GM20000 (cell line): Measurements from ENCODE around the gene CR1L.

ENCODE experiments used
- DNase-seq: peaks from one replicate; pipeline ENCODE4 v3.0.0; 2012; ENCODE audit warnings: low spot score
- TF ChIP-seq, protein P1 (sequence below): IDR thresholded peaks from 2 replicates; pipeline ENCODE4 v1.5.1; 2012; ENCODE audit warnings: mild to moderate bottlenecking, control low read depth; ENCODE audit errors: extremely low read depth, missing control alignments

The CR1L gene

DNA sequence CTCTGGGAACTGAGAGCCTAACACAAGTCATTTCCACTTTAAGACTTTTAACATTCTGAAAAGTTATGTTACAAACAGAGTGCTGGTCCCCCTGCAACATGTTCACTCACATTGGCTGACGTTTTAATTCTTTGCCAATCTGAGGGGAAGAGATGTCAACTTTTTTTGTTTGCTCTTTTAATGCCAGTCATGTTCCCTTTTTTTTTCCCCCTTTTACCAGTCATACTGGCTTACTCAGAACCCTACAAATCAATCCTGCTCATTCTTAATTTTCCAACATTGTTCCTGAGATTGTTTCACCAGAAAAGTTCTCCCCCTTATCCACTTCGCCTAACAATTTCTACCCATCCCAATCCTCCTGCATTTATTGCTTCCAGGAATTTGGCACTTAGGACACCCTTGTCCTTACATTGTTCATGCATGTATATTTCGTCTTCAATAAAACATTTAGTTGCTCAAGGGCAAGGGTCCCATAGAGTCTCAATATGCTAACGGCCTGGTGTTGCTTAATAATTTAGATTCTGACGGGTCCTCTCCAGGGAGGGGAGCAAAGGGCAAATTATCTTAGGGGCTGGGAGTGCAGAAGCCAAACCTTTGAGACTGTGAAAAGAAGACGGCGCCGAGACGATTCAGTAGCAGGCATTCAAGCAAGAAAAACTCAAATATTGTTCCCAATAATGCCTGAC is 624 bp upstream of the CR1L start:
- TF ChIP-seq, protein P1, sequence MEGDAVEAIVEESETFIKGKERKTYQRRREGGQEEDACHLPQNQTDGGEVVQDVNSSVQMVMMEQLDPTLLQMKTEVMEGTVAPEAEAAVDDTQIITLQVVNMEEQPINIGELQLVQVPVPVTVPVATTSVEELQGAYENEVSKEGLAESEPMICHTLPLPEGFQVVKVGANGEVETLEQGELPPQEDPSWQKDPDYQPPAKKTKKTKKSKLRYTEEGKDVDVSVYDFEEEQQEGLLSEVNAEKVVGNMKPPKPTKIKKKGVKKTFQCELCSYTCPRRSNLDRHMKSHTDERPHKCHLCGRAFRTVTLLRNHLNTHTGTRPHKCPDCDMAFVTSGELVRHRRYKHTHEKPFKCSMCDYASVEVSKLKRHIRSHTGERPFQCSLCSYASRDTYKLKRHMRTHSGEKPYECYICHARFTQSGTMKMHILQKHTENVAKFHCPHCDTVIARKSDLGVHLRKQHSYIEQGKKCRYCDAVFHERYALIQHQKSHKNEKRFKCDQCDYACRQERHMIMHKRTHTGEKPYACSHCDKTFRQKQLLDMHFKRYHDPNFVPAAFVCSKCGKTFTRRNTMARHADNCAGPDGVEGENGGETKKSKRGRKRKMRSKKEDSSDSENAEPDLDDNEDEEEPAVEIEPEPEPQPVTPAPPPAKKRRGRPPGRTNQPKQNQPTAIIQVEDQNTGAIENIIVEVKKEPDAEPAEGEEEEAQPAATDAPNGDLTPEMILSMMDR, result no peak
- DNase-seq, result no peak

- TF ChIP-seq, protein P1, result no peak
- DNase-seq, result no peak
Measured at GRCh38 chr1:207645635-207646081, 725 bp downstream of the CR1L start.

GRCh38 chr1:207646171-207646570 is 1.2 kb downstream of the CR1L start:
- TF ChIP-seq, protein P1, result no peak

DNA sequence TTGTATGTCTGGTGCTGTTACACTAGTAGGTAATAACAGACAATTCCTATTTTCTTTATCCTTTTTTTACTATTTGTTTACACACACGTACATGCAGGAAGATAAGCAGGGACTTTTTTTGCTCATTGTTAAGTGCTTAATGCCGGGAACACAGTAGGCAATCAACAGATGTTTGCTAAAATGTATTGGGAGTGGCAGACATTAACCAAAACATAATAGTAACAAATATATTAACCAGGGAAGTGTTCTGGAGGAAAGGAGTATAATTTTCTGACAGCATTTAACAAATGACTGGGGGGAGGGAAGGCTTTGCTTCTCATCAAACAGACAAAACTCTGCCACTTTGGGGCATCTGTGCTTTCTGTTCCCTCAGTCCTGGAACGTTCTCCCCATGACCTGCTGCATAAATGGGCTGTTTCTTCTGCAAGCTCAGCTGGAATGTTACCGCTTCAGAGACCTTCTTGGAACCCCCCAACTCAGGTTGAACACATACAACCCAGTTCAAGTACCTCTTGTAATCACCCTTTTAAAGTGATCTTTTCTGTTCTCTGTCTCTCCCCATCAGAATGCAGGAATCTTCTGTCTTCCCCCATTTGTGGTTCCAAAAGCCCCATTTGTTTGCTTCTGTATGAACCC is 2.1 kb downstream of the CR1L start:
- no peak for DNase-seq
- TF ChIP-seq, protein P1, result no peak

More at GRCh38 chr1:207646171-207646570, 1.2 kb downstream of the CR1L start:
- DNase-seq, result no peak

DNA sequence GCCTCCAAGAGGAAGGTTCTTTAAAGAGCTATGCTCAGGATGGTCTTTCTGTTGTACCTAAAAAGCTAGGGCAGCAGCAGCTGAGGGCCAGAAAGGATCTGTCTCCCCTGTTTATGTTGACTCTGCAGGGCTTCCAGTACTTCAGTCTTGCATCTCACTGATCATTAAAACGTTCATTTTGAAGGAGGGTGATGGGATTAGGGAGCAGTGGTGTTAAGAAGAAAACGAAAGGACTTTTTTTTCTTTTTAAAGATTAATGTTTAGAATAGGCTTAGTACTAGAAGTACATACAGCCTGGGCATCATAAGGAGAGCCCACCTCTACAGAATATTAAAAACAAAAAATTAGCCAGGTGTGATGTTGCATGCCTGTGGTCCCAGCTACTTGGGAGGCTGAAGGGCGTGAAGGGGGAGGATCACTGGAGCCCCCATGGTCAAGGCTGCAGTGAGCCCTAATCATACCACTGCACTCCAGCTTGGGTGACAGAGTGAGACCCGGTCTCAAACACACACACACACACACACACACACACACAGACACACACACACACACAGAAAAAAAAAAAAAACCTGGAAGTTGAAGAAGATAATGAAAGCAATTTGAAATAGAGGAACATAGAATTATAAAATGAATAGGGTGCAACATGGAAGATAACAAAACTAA is 2.9 kb downstream of the CR1L start:
- TF ChIP-seq, protein P1, result no peak
- no peak for DNase-seq

DNA sequence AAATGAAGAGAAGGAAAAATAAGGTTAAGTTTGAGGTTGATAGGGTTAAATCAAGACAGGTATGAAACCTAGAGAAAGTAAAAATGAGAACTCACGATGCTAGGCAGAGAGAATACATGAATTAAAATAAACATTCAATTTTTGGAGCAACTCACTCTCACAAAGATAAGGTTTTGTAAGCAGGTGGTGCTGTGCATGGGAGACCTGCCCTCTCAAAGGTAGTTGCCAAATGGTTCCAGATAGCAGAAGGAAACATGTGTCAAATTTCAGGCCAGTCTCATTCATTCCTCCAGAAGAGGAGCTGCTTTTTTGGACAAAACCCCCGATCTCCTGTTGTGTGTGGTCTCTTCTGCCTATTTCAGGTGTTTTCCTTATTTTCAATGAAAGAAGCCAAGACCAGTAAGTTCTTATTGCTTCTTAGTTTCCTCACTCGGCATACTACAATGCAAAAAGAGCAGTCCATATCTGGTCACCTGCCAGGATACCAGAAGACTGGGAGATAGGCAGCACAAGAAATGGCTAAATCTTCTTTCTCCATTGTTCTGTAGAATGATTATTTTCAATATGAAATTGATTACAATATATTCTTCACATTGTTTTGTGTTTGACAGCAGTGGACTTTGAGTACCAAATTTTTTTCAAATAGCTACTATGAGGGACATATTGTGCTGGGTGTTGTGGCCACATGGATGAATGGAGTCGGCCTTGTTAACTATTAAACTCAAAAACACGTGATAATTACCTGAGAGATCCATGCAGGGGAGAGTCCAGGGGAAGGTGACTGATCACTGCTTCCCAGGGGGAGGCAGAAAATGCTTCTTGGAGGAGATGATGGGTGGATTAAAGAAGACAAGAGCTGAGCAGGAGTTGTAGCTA is 3.6 kb downstream of the CR1L start:
- TF ChIP-seq, protein P1, result no peak
- no peak for DNase-seq
